Left lung (tissue), 10 donors: ENCODE measurements around the gene MT1E. TPM values are rescaled to one million over a fixed set of nuclear protein-coding genes. Genes with fewer than 3 reads are reported as not detected.
A peak's percentile ranks its signal among the peaks of the same experiment; 100 is the strongest.
"Not testable (repeated sequence)": the region's sequence is repeated elsewhere in the genome, so short reads cannot be mapped to it uniquely, and the experiment has no call there.

Experiments
- ATAC-seq: fragments of 200-7000 bp; cut with Tn5 transposase; one replicate; pipeline ENCODE4 v1.9.1; 2020; ENCODE audit warnings: moderate library complexity
- DNase-seq, 4 donors: peaks; one replicate each; pipeline ENCODE4 v3.0.0-alpha.2; 2013 to 2020
- H3K27ac ChIP-seq, 2 donors: fragments of 200-600 bp; sonication (generic) in 1 of 2; one replicate each; pipeline versions ENCODE4 v1.5.0 to v1.8.0; 2020 to 2021
- H3K27me3 ChIP-seq, 2 donors: fragments of 200-600 bp; sonication (generic) in 1 of 2; one replicate each; pipeline versions ENCODE4 v1.5.0 to v1.8.0; 2020 to 2021
- H3K36me3 ChIP-seq, 2 donors: fragments of 200-600 bp; sonication (generic) in 1 of 2; one replicate each; pipeline versions ENCODE4 v1.5.0 to v1.8.0; 2020 to 2021
- H3K4me1 ChIP-seq, 2 donors: fragments of 200-600 bp; one replicate each; pipeline ENCODE4 v1.8.0; 2021
- H3K4me3 ChIP-seq, 2 donors: fragments of 200-600 bp; sonication (generic) in 1 of 2; one replicate each; pipeline versions ENCODE4 v1.5.0 to v1.8.0; 2020 to 2021; ENCODE audit warnings: mild to moderate bottlenecking in 1 of 2
- H3K9me3 ChIP-seq, 2 donors: fragments of 200-600 bp; sonication (generic) in 1 of 2; one replicate each; pipeline versions ENCODE4 v1.5.0 to v1.8.0; 2020 to 2021
- CTCF ChIP-seq, 2 donors: fragments of 200-600 bp; sonication (generic) in 1 of 2; IDR thresholded peaks; one replicate each; pipeline versions ENCODE4 v1.5.0 to v1.8.0; 2021; ENCODE audit warnings: antibody characterized with exemption in 2 of 2
- intact Hi-C, 2 donors: fragments of 100-400 bp; cut with DNase I; formaldehyde crosslinking; loops; one replicate each; pipeline versions ENCODE4 v1.11.2 to v1.14.2; 2022
- polyA plus RNA-seq, 6 donors: library from polyadenylated mRNA; unstranded; fragments of 120-200 nt; gene quantifications; one replicate each; pipeline ENCODE4 v1.2.1, GENCODE V29; 2013; ENCODE audit not compliant: insufficient read length in 6 of 6
- total RNA-seq, 2 donors: library from RNA; stranded (reverse); fragmentation: NEBNext Ultra II Directional; extraction: Animal tissue kit (Norgen Biotek cat#: 25700); gene quantifications; one replicate each; pipeline ENCODE4 v1.2.1, GENCODE V29; 2021
- donor health status: DM: no; HTN: yes; CAD: no.
- donor health status: DM: no; HTN: no; CAD: no.

Gene MT1E
- total and polyA plus RNA-seq, 8 donors: 9.0 to 262 (median 12.7) TPM

- H3K27ac ChIP-seq: no peak overlapping the region
- DNase-seq: no peak
- H3K36me3 ChIP-seq: no peaks in the 10 kb centered on the region
- ATAC-seq: no peak
- H3K4me3 ChIP-seq: no peak overlapping the region
- TF ChIP-seq CTCF (IDR thresholded peaks at IDR 0.05): no peak
- intact Hi-C loops: no loop called here
- no peaks in the 10 kb centered on the region for H3K9me3 ChIP-seq
- peaks cover 0 to 21% of the 10 kb centered on the region in 2 donors for H3K4me1 ChIP-seq
- peaks cover 21 to 69% of the 10 kb centered on the region in 2 donors for H3K27me3 ChIP-seq
Observed at GRCh38 chr16:56662357-56663354, 37.1 kb downstream of the MT1E start.

GRCh38 chr16:56664506-56664905, 38.9 kb downstream of the MT1E start:
- DNase-seq (no peak), ATAC-seq (no peak)
- Histone ChIP-seq H3K27ac (no peak overlapping the region), H3K4me3 (no peak overlapping the region), H3K27me3 (peaks cover 38 to 87% of the 10 kb centered on the region in 2 donors), H3K9me3 (no peaks in the 10 kb centered on the region), H3K4me1 (peaks cover 0 to 20% of the 10 kb centered on the region in 2 donors), H3K36me3 (no peaks in the 10 kb centered on the region)
- intact Hi-C loops: no loop called here
- TF ChIP-seq CTCF (IDR thresholded peaks at IDR 0.05): no peak

GRCh38 chr16:56665286-56666261, 40.0 kb downstream of the MT1E start:
- H3K27ac ChIP-seq, H3K36me3 ChIP-seq, intact Hi-C loops, H3K9me3 ChIP-seq, ATAC-seq, DNase-seq, H3K4me3 ChIP-seq: not testable (repeated sequence)
- H3K4me1 ChIP-seq: peaks cover 0 to 23% of the 10 kb centered on the region in 2 donors
- peaks cover 45 to 95% of the 10 kb centered on the region in 2 donors for H3K27me3 ChIP-seq

DNA sequence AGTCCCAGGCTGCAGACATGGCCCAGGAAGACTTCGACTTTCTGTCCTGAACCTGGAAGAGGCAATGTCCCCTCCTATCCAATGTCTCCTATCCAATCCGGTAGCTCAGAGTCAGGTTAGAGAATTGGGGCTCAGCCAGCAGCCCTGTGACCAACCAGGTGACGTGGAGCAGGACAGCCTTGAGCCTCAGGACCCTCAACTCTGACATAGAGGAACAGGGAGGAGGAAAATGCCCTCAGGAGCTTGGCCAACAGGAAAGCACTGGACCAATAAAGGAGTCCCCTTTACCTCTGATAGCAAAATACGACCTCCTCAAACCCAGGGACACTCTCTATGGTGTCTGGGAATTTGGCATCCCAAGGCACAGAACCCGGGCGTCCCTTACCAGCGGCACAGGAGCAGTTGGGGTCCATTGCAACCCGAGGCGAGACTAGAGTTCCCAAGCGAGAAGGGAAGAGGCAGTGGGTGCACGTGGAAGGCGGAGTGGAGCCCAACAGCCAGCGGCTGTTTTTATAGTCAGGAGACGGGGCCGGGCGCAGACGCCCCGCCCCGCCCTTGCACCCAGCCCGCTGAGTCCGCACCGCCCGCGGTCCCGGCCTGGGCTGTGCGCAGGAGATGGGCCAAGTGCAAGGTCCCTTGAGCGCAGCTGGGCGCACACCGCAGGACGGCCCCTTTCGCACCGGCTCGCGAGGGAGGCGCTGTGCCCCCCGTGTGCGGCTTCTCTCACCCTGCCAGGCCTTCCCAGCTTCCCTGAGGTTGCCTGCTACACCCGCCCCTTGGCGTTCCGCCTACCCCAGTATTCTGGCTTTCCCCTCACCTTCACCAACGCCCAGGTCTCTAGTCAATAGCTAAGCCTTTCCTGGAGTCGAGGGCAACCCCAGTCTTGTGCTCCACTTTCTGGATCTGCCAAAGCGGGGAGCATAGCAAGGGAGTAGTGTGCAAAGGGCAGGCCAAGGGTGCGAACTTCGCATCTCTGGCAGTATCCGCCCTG, 42.3 kb downstream of the MT1E start, which contains the start of gene MT1G:
Gene MT1G, minus strand, starts transcription at position 485 of the 991 bp plus-strand sequence. Its CDS starts 72 bp downstream, at position 413.
- peaks cover 41 to 99% of the 10 kb centered on the region in 2 donors for H3K27me3 ChIP-seq
- H3K27ac ChIP-seq: no peak within 1 kb of the TSS
- no peak for TF ChIP-seq CTCF (IDR thresholded peaks at IDR 0.05)
- peak; percentile 88 for ATAC-seq
- H3K36me3 ChIP-seq: no peaks in the 10 kb centered on the region
- DNase-seq: peak in 2 of 4 donors; percentile 43 to 83
- H3K9me3 ChIP-seq: no peaks in the 10 kb centered on the region
- no peak within 1 kb of the TSS for H3K4me3 ChIP-seq
- peaks cover 0 to 18% of the 10 kb centered on the region in 2 donors for H3K4me1 ChIP-seq
- intact Hi-C loops: no loop called here
